CD4-positive, alpha-beta T cell treated with Interleukin-12 subunit alpha and Interleukin-12 subunit beta, for 1 hour (primary cell): Measurements from ENCODE around the gene USP32.
"Not testable (repeated sequence)": the region's sequence is repeated elsewhere in the genome, so short reads cannot be mapped to it uniquely, and the experiment has no call there.

Experiments used
- DNase-seq: peaks from one replicate; pipeline ENCODE4 v3.0.0-alpha.2; 2020

The USP32 gene

DNA sequence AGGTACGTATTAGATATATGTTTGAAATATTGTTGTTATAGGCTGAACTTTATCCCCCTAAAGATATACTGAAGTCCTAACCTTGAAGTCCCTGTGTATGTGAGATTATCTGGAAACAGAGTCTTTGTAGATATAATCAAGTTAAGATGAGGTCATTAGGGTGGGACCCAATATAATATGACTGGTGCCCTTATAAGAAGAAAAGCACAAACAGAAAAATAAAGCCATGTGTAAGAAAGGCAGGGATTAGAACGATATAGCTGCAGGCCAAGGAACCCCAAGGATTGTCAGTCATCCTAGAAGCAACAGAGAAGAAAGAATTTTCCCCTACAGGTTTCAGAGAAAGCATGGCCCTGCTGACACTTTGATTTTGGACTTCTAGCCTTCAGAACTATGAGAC is 95.8 kb downstream of the USP32 start:
- no peak for DNase-seq

DNA sequence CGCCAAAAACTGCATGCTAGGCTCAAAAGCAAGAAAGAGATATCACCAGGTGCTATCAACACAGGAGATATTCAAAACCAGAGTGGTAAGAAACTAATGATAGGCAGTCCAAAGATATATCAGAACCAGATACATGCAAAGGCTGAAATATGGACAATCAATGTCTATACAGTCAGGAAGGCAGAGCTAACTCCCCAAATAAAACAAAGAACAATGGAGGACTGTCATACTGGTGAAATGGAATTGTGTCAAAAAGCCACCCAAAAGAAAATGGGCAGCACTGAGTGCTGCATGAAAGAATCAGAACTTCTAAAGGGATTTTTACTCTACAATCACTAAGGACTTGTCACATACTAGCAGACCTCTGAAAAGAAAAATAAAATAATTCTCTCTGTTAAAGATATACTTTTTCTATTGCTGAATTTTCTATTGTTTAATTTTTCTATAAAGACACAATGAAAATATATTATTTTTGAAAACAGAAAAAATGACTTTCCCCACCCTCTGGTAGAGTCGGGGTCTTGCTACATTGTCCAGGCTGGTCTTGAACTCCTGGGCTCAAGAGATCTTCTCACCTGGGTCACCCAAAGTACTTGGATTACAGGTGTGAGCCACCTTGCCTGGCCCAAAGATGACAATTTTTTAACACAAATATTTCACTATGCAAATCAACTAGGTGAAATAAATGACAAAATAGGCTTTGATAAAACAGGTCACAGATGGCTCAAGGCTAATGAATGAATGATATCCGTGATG is 98.2 kb downstream of the USP32 start:
- DNase-seq, result no peak

DNA sequence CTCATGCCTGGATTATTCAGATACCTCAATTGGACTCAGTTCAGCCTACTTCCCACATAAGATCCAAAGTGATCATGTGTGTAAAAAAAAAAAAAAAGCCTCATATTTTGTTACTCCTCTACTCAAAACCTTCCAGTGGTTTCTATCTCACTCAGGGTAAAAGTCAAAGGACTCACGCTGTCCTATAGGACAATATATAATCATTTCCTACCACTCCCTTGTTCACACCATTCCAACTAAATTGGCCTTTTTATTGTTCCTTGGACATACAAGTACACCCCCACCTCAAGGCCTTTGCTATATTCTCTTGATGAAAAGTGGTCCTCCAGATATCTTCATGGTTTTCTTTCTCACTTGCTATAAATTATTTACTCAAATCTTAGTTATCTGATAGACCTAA is 99.2 kb downstream of the USP32 start:
- no peak for DNase-seq

DNA sequence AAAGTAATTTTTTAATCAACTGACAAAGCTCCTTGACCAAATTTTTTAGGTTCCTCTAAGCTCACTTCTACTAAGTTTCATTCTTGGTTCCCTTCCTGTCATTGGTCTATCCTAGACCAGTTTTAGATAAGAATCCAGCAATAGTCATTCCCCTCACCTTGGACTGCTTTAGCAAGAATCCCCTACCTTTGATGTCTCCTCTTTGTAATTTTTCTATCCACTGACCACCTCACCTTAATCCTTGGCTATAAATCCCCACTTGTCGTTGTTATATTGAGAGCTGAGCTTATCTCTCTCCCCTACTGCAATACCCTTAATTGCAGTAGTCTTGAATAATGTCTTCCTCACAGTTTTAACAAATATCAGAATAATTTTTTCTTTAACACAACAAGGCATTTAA is 107.2 kb downstream of the USP32 start:
- DNase-seq, result no peak

DNA sequence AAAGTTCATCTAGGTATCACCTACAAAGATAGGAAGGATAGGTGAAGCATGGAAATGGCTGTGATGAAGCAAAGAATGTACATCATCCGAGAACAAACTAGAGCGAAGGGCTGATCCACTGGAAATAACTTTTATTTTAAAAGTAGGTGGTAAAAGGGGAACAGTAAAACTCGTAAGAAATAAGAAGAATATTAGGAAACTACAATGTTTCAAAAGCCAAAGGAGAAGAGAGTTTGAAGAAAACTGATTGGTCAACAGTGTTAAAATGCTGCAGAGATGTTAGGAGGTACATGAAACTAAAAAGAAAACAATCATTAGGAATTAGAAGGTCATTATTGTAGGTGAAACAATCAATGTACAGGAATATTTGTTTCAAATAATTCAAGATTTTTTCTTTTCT is 108.1 kb downstream of the USP32 start:
- DNase-seq, result no peak

DNA sequence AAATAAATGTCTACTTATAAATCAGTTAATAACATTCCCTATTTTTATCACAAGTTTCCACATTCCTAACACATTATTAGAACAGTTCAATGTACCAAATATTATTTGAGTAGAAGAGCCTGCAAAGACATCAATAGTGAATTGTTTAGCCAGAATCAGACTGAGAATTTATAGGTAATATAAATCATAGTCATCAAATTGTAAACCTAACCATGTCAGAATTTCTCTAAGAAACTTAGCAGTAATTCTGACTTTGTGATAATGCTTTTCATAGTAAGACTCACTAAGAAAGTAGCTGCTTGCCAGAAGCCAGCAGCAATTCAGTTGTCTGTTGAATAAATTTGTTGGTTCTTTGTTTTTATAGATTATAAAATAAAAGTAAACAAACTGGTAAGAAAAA is 111.3 kb downstream of the USP32 start:
- no peak for DNase-seq

DNA sequence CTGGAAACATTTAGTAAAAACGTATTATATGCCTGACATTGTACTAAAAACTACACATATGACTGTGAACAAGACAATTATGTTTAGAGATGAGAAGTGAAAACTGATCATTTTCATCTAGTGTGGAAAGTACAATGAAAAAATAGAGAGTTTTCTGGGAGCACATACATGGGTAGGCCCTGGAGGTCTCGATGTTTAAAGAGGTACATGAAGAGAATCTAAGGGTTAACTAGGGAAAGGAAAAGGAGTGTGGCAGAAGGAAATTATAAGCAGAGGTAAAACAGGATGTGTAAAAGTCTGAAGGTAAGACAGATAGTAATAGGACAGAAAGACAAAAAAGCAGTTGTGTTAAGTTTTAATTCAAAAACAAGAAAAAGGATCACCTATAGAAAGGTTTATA is 113.7 kb downstream of the USP32 start:
- no peak for DNase-seq

DNA sequence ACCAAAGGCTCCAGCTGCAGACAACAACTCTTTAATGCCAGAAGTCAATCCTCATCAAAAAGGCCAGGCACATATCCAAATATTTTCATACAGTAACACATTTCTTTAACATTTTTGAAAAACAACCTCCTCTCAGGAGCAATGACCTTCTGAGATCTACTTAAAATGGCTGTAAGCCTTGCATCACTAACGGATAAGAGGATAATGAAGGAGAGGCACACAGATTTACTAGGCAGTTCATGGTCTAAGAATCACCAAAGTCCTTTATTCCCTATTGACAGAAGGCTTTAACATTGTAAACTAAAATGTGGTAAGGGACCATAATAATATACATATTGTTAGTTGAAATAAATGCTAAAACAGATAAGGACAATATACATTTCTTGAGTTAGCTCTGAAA is 114.7 kb downstream of the USP32 start:
- DNase-seq, result no peak

DNA sequence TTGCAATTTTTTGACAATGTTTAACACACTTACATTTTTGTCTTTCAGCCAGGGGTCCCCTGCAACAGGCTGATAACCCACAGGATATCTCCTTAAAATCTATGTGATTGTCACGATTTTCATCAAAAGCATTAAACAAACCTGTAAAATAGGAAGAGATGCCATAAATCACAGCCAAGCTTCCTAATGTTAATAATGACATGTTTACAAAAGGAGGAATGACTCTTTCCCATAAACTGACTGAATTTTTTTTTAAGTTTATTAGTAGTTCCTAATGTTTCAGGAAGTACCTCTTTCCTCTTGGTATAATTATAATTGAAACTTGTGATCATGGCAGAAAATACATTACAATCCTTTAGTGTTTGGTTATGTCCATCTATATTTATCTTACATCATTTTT is 122.5 kb downstream of the USP32 start:
- DNase-seq, result no peak

DNA sequence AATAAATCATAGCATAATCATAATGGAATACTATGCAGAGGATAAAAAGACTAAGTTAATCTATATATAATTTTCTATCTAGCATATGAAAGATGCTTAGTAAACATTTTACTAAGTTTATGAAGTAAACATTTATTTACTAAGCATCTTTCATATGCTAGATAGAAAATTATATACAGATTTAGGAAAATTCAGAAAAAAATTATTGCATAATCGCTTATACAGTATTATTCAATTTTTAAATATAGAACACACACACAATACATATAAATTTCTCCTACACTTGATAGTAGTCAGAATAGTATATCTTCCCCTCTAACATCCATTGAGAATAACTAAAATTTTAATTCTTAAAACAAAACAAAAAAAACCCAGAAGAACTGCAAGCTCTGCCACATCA is 131.4 kb downstream of the USP32 start:
- no peak for DNase-seq

DNA sequence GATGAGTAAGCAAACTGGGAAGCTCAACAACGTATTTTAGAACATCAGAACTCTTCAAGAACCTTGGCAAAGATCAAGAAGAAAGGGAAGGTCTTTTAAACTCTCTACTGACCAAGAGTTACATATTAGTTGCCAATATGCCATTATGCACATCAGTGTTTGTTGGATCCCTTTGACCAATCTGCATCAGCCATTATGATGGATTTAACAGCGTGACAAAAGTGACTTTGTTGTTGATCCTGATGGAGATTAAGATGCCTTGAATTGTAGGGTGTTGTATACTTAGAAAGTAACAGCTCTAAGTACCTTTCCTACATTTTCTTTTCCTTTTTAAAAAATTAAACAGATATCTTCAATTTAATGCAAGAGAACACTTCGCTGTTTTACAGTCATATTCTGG is 133.6 kb downstream of the USP32 start:
- DNase-seq, result no peak

DNA sequence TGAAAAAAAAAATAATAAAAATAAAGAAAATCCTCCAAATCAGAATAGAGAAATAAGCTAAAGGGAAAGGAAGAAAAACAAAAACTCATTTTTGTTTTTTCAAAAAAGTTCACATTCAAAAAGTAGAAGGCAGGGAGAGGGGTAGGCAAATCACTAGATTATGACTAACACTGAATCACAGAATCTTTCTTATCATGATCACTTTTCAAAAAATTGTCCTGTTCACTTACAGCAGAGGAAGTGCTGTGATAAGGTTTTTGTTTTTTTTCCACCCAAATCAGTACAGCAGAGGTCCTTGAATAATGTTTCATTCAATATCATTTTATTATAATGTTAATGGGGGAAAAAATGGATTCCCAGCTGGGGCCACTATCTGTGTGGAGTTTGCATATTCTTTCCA is 135.8 kb downstream of the USP32 start:
- DNase-seq, result no peak

DNA sequence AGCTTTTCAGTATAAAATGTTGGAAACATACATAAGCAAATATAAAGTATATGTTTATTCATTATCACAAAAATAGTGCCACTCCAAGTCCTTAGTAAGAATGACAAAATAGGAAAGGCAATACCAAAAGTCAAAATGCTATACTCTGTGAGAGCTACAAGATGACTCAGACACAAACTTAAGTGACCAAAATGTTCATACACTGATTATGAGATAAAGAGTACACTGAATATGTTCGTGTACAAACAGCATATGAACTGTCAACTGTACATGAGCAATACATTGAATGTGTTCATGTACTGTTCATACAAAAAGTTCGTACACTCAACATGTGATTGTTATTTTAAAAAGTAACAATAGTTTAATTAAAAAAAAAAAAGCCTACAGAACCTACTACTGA is 138.9 kb downstream of the USP32 start:
- no peak for DNase-seq

DNA sequence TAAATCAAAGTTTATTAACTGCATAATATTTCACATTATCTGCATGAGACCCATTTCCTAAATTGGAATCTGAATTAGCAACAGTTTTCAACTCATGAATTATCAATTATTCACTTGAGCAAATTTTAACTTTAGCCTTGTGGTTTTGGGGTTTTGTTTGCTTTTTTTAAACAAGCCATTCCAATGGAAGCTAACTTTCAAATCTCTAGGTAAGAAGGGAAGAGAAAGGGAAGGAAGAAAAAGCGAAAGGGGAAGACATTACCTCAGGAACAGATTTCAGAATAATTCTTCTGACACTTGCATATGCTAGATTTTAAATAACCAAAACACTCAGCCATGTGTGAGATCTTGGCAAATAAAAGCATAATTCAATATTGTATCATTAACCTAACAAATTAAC is 139.5 kb downstream of the USP32 start:
- no peak for DNase-seq

DNA sequence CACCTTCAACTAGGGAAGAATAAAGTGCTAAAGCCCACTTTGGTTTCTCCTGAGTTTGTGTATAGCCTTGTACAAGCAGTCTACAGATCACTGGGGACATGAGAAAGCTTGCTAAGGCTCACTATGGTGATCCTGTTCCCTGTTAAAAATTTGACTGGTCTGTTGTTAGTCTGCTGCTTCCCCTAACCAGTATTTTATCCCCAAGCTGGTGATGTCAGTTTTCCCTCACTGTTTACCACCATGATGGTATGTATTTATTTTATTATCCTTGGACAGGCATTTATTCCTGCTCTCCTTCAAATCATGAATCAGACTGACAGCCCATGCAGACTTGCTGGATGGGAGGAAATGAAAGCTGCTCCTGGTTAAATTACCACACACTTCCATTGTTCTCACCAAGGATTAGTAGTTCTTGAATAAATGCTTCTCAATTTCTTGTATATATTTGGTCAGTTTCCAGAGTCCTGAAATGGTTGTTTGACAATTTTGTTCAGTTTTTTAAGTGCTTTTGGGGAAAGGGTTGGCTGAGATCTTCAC is 142.6 kb downstream of the USP32 start:
- DNase-seq, result no peak

DNA sequence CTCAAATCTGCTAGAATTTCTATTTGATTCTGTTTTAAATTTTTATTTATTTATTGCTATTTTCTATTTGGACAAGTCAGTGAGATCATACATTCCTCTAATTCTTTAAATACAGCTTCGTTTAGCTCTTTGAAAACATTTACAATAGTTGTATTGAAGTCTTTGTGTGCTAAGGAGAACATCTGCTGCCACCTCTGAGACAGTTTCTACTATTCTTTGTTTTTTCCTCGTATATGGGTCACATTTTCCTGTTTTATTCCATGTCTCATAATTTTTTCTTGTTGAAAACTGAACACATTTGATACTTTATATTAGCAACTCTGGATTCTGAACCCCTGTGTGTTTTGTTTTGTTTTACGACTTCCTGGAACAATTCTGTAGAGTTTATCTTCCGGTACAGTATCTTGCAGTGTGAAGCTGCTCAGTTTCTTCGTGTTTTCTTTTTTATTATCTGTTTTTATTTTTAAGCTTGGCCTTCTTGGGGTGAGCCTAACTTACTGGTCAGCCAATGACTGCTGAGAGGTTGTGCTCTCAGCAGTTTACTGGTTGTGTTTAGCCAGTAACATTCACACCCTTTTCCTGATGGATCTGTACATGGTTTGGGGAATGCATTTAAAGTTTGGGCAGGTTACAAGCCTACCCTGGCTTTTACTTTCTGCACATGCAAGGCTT is 143.2 kb downstream of the USP32 start:
- DNase-seq, result no peak

DNA sequence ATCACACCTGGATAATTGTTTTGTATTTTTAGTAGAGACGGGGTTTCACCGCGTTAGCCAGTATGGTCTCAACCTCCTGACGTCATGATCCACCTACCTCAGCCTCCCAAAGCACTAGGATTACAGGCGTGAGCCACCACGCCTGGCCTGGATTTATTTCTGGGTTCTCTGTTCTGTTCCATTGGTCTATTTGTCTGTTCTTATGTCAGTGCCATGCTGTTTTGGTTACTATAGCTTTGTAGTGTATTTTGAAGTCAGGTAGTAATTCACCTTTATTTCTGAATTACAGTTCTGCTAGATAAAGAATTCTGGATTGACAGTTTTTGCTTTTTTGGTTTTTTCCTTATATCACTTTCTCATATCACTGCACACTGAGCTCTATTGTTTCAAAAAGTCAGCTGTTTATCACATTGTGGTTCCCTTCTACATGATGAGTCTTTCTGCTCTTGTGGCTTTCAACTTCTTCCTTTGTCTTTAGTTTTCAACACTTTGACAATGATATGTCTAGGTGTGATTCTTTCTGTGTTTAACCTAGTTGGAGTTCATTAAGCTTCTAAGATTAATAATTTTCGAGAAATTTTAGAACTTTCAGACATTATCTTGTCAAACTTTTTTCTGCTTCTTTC is 144.0 kb downstream of the USP32 start:
- DNase-seq, result no peak

DNA sequence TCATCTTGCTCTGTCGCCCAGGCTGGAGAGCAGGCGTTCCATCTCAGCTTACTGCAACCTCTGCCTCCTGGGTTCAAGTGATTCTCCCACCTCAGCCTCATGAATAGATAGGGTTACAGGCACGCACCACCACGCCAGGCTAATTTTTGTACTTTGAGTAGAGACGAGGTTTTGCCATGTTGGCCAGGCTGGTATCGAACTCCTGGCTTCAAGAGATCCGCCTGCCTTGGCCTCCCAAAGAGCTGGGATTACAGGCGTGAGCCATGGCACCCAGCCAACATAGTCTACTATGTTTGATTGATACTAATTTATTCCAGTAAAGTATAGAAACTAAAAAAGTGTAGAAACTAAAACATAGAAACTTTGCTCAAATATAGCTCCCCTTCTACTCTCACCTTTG is 147.3 kb downstream of the USP32 start:
- DNase-seq, result no peak

DNA sequence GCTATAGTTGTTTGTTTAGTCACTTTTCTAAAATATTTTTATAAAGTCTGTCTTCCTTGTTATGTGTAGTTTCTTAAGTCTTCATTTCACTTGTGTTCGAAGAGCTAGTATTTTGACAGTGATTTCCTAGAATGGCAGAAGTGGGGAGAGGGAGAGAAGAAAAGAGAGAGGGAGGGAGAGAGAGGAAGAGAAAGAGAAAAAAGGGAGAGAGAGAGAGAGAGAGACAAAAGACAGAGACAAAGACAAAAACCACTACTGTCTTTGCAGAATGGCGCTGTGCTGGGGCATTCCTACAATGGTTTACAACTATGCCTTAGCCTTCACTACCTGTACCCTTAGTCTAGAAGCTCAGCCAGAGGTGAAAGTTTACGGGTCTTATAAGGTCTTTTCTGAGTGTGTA is 151.6 kb downstream of the USP32 start:
- no peak for DNase-seq

DNA sequence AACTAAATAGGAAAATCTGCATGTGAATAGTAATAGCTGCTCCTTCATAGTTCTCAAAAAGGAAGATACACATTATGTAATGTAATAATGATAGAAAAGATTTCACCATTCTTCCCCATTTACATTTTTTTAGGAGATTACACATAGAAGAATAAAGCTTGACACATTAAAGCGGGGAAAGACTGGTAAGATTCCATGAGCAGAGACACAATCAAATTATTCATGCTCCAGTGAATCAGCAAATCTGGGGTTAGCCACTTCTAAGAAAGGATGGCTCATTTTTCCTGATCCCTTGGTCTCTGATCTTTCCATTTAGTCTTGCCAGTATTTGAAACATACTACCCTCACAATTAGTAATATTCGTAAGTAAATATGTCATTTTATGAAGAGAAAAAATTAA is 160.2 kb downstream of the USP32 start:
- no peak for DNase-seq

DNA sequence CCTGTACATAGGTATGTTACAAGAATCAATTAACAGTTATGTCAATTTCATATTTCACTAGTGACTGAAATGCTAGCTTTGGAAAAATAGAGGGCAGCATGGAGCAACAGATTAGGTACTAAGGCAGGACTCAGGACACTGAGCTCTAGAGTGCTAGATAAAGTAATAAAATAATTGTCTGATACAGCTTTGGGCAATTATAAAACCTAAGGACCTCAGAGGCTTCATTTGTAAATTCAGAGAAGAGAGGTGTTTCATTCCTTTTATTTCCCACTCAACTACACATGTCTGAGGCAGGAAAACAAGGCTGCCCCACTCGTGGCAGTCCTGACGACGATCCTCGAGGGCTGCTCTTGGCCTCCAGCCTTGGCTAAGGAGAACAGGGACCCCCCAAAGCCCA is 160.7 kb downstream of the USP32 start:
- no peak for DNase-seq

DNA sequence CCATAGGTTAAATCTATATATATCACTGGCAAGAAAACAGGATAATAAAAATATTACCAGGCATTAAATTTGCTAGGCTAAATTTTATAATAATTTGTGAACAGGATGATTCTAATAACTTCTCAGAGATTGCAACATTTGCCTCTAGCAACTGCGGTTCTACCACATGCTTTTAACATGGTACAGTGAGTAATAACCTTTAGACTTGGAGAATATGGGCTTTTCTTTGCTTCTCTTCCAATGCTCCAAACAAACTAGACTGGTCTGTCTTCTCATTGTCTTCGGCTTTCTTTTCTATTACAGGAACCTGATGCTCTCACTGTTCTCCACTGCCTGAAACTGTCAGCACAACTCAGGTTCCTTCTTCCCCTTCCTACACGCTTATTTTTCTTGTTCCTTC is 161.6 kb downstream of the USP32 start:
- no peak for DNase-seq

DNA sequence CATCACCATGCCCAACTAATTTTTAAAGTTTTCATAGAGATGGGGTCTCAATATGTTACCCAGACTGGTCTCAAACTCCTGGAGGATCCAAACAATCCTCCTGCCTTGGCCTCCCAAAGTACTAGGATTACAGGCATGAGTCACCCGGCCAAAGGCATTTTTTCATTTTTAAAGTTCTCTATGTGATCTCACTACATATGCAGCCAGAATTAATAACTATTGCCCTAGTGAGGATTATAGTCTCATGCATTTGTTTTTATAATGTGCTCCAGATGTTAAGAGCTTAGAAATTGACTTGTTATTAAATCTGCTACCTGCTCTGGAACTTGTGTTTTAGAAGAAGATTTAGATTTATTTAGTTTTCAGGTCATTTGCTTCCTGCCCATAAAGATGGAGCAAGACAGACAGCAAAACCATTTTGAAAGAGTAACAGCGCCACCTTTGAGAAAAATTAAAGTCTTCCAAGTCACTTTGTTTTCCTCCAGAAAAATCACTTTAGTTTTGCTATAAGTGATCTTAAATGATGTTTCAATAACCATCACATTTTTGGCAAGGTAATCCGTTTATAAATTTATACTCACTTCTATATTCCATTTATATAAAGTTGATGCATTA is 162.6 kb downstream of the USP32 start:
- DNase-seq, result no peak

DNA sequence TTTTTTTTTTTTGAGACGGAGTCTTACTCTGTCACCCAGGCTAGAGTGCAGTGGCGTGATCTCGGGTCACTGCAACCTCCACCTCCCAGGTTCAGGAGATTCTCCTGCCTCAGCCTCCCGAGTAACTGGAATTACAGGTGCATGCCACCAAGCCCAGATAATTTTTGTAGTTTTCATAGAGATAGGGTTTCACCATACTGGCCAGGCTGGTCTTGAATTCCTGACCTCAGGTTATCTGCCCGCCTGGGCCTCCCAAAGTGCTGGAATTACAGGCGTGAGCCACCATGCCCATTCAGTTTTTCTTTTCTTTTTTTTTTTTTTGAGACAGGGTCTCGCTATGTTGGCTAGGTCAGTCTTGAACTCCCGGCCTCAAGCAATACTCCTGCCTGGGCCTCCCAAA is 164.7 kb downstream of the USP32 start:
- not testable (repeated sequence) for DNase-seq
